HepG2 (cell line): ENCODE data around the gene RPF1. TPM values are rescaled to one million over a fixed set of nuclear protein-coding genes. Genes with fewer than 3 reads are reported as not detected.
A peak's percentile ranks its signal among the peaks of the same experiment; 100 is the strongest.

Experiments
- AHR ChIP-seq: IDR thresholded peaks from 2 replicates; pipeline ENCODE4 v1.6.1; 2018; ENCODE audit warnings: missing genetic modification reagents, missing compliant biosample characterization
- HMG20A ChIP-seq: IDR thresholded peaks from 2 replicates; pipeline ENCODE4 v1.6.1; 2016; ENCODE audit warnings: borderline replicate concordance
- NR2F6 ChIP-seq, 2 experiments: IDR thresholded peaks; 2 replicates each; pipeline ENCODE4 v1.6.1; 2016; ENCODE audit warnings: antibody characterized with exemption in 1 of 2, mild to moderate bottlenecking in 1 of 2
- PHF8 ChIP-seq: sonication (generic); formaldehyde crosslinking; IDR thresholded peaks from 2 replicates; pipeline ENCODE4 v1.5.0; 2020; ENCODE audit warnings: missing genetic modification reagents
- ZSCAN29 ChIP-seq: sonication (generic); formaldehyde crosslinking; conservative IDR thresholded peaks from 2 replicates; pipeline ENCODE4 v1.4.0; 2020; ENCODE audit warnings: mild to moderate bottlenecking, missing genetic modification reagents
- polyA plus RNA-seq, 8 experiments: library from polyadenylated mRNA; depleted of rRNA in 3 of 8; stranded (reverse) in 7 of 8; unstranded in 1 of 8; fragments of >200 nt; fragmentation: Illumina TruSeq in 4 of 8; extraction: Trizol in 4 of 8; gene quantifications; 2 replicates each; pipeline versions ENCODE4 v1.2.1 to v1.2.3, GENCODE V29; 2011 to 2016; ENCODE audit warnings: low read depth in 4 of 8, missing spikeins in 1 of 8, mixed read lengths in 1 of 8; ENCODE audit not compliant: insufficient read depth in 1 of 8
- total RNA-seq, 5 experiments: library from RNA; depleted of rRNA; stranded (reverse); fragments of >200 nt; fragmentation: Illumina TruSeq; extraction: Trizol; gene quantifications; 2 replicates each; pipeline ENCODE4 v1.2.3, GENCODE V29; 2016; ENCODE audit warnings: low read depth in 1 of 5
- TF ChIP-seq, protein P1 (sequence below), 2 experiments: sonication (generic) in 1 of 2; formaldehyde crosslinking in 1 of 2; IDR thresholded peaks; 2 replicates each; pipeline versions ENCODE4 v1.6.1 to v1.9.0; 2014 to 2022; ENCODE audit warnings: antibody characterized with exemption in 1 of 2, borderline replicate concordance in 1 of 2, inconsistent platforms in 1 of 2, low read depth in 1 of 2, missing genetic modification reagents in 1 of 2
- TF ChIP-seq, protein P2 (sequence below): sonication (generic); formaldehyde crosslinking; conservative IDR thresholded peaks from 2 replicates; pipeline ENCODE4 v1.8.0; 2022; ENCODE audit warnings: missing genetic modification reagents
- TF ChIP-seq, protein P3 (sequence below): IDR thresholded peaks from 2 replicates; pipeline ENCODE4 v1.6.1; 2016; ENCODE audit warnings: mild to moderate bottlenecking
- TF ChIP-seq, protein P4 (sequence below): IDR thresholded peaks from 2 replicates; pipeline ENCODE4 v1.6.1; 2016; ENCODE audit warnings: missing biosample characterization, missing genetic modification reagents, low read depth

RPF1 gene
- total and polyA plus RNA-seq, 2 of the 13 experiments (the other 11 are each of a cell fraction or from before 2014, with no cell fraction given), result 23.0 to 39.0 TPM

DNA sequence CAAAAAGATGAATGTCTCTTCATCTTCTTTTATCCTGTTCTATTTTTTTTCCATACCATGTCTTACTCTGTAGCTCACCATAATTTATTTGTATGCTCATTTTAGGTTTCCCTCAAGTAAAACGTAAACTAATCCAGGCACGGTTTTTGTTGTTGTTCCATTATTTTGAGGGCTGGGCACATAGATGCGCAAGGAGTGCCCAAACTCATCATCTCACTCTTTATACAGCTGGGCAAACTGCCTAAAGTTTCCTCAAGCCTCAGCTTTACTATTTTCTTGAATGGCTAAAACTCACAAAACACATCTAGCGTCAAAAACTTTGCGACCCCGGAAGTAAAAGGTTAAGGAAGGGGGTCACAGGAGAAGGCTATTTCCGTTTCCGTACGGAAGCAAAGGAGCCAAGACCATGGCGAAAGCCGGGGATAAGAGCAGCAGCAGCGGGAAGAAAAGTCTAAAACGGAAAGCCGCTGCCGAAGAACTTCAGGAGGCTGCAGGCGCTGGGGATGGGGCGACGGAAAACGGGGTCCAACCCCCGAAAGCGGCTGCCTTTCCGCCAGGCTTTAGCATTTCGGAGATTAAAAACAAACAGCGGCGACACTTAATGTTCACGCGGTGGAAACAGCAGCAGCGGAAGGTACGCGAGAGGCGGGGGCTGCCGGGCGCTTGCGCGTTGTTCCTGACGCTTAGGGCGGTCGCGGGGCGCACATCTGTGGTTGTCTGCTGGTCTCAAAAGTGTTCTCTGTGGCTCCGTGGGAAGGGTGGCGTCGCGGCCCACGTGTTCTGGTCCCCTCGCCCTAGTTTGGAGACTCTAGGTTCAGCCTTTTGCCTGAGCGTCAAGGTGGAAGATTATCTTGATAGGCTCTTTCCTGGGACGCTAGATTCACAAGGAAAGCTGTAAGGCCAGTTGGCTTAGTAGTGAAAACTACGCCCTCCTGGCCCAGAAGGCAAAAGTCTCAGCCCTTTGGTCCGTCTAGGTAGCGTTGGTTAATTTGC lies at the start of gene RPF1 (continued):
- TF ChIP-seq, protein P1, sequence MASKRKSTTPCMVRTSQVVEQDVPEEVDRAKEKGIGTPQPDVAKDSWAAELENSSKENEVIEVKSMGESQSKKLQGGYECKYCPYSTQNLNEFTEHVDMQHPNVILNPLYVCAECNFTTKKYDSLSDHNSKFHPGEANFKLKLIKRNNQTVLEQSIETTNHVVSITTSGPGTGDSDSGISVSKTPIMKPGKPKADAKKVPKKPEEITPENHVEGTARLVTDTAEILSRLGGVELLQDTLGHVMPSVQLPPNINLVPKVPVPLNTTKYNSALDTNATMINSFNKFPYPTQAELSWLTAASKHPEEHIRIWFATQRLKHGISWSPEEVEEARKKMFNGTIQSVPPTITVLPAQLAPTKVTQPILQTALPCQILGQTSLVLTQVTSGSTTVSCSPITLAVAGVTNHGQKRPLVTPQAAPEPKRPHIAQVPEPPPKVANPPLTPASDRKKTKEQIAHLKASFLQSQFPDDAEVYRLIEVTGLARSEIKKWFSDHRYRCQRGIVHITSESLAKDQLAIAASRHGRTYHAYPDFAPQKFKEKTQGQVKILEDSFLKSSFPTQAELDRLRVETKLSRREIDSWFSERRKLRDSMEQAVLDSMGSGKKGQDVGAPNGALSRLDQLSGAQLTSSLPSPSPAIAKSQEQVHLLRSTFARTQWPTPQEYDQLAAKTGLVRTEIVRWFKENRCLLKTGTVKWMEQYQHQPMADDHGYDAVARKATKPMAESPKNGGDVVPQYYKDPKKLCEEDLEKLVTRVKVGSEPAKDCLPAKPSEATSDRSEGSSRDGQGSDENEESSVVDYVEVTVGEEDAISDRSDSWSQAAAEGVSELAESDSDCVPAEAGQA (IDR thresholded peaks at IDR 0.05; ENCODE audit: low read depth), result peak; percentile 77
- TF ChIP-seq, protein P1 (CRISPR knock-in tag; IDR thresholded peaks at IDR 0.05; ENCODE audit: borderline replicate concordance), result no peak
- peak; percentile 87 for TF ChIP-seq PHF8 (CRISPR knock-in tag)
- TF ChIP-seq, protein P2, sequence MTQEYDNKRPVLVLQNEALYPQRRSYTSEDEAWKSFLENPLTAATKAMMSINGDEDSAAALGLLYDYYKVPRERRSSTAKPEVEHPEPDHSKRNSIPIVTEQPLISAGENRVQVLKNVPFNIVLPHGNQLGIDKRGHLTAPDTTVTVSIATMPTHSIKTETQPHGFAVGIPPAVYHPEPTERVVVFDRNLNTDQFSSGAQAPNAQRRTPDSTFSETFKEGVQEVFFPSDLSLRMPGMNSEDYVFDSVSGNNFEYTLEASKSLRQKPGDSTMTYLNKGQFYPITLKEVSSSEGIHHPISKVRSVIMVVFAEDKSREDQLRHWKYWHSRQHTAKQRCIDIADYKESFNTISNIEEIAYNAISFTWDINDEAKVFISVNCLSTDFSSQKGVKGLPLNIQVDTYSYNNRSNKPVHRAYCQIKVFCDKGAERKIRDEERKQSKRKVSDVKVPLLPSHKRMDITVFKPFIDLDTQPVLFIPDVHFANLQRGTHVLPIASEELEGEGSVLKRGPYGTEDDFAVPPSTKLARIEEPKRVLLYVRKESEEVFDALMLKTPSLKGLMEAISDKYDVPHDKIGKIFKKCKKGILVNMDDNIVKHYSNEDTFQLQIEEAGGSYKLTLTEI (CRISPR knock-in tag), result no peak
- TF ChIP-seq AHR (CRISPR knock-in tag), result peak; percentile 72; the same call in 1 of the 2 replicates
- TF ChIP-seq NR2F6 (IDR thresholded peaks at IDR 0.05), result 0 out of 2 replicates have a peak, but pooled peaks have one; percentile 41
- TF ChIP-seq NR2F6 (CRISPR knock-in tag; IDR thresholded peaks at IDR 0.05), result no peak; the same call in 1 of the 2 replicates
- peak; percentile 83 for TF ChIP-seq ZSCAN29
- TF ChIP-seq, protein P3, sequence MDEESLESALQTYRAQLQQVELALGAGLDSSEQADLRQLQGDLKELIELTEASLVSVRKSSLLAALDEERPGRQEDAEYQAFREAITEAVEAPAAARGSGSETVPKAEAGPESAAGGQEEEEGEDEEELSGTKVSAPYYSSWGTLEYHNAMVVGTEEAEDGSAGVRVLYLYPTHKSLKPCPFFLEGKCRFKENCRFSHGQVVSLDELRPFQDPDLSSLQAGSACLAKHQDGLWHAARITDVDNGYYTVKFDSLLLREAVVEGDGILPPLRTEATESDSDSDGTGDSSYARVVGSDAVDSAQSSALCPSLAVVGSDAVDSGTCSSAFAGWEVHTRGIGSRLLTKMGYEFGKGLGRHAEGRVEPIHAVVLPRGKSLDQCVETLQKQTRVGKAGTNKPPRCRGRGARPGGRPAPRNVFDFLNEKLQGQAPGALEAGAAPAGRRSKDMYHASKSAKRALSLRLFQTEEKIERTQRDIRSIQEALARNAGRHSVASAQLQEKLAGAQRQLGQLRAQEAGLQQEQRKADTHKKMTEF, result peak; percentile 84; the same call in 1 of the 2 replicates
- no peak for TF ChIP-seq HMG20A (CRISPR knock-in tag)
- TF ChIP-seq, protein P4, sequence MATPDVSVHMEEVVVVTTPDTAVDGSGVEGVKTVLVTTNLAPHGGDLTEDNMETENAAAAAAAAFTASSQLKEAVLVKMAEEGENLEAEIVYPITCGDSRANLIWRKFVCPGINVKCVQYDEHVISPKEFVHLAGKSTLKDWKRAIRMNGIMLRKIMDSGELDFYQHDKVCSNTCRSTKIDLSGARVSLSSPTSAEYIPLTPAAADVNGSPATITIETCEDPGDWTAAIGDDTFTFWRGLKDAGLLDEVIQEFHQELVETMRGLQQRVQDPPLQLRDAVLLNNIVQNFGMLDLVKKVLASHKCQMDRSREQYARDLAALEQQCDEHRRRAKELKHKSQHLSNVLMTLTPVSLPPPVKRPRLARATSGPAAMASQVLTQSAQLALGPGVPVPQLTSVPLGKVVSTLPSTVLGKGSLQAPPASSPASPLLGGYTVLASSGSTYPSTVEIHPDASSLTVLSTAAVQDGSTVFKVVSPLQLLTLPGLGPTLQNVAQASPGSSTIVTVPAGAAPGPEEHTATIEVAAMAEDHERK (CRISPR knock-in tag), result peak; percentile 14; the same call in 1 of the 2 replicates
